Ovary (tissue), 3 donors: ENCODE data around the gene YARS1.

Experiments
- EP300 ChIP-seq: sonication (generic); formaldehyde crosslinking; IDR thresholded peaks from one replicate; pipeline ENCODE4 v1.6.1; 2017; ENCODE audit warnings: antibody characterized with exemption
- POLR2A ChIP-seq: fragments of 450-650 bp; IDR thresholded peaks from one replicate; pipeline ENCODE4 v1.6.1; 2017; ENCODE audit warnings: antibody characterized with exemption, mild to moderate bottlenecking, moderate library complexity
- TF ChIP-seq, protein P1 (sequence below), 3 donors: fragments of 450-650 bp in 2 of 3; fragments of 200-600 bp in 1 of 3; IDR thresholded peaks; one replicate each; pipeline versions ENCODE4 v1.5.1 to v1.8.0; 2016 to 2022; ENCODE audit warnings: antibody characterized with exemption in 3 of 3, mild to moderate bottlenecking in 1 of 3
- donor health status: DM: no; HTN: no; CAD: no.

DNA sequence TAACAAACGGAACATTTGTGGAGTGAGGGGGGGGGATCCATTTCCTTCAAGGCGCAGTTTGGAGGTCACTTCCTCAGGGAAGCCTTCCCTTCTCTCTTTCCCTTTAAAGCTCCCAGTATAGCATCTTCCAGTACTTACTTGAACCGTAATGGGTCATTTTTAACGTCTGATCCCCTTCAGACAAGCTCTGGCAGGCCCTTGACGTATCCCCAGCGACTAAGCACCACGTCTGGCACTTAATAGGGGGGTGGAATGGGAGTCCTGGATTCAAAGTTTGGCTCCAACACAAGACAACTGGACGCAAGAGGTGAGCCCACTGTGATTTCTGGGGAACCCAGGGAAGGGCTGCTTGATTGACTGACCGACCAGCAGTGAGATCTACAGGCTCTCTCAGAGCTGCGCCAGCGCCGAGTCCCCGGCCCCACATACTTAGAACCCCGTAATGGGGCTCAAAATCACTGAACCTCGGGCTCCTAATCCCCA is 441 bp downstream of the YARS1 start:
- TF ChIP-seq, protein P1, sequence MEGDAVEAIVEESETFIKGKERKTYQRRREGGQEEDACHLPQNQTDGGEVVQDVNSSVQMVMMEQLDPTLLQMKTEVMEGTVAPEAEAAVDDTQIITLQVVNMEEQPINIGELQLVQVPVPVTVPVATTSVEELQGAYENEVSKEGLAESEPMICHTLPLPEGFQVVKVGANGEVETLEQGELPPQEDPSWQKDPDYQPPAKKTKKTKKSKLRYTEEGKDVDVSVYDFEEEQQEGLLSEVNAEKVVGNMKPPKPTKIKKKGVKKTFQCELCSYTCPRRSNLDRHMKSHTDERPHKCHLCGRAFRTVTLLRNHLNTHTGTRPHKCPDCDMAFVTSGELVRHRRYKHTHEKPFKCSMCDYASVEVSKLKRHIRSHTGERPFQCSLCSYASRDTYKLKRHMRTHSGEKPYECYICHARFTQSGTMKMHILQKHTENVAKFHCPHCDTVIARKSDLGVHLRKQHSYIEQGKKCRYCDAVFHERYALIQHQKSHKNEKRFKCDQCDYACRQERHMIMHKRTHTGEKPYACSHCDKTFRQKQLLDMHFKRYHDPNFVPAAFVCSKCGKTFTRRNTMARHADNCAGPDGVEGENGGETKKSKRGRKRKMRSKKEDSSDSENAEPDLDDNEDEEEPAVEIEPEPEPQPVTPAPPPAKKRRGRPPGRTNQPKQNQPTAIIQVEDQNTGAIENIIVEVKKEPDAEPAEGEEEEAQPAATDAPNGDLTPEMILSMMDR (IDR thresholded peaks at IDR 0.05): no peak
- no peak for TF ChIP-seq POLR2A
- TF ChIP-seq EP300: no peak
